ENCODE data around the gene LIPK.
A peak's percentile ranks its signal among the peaks of the same experiment; 100 is the strongest.
"Not testable (repeated sequence)": the region's sequence is repeated elsewhere in the genome, so short reads cannot be mapped to it uniquely, and the experiment has no call there.

The LIPK gene

GRCh38 chr10:88707429-88708155, 1.5 kb downstream of the LIPK start:
- FAIRE-seq (no peak), DNase-seq (ENCODE audit: insufficient read length, low spot score) (no peak)

DNA sequence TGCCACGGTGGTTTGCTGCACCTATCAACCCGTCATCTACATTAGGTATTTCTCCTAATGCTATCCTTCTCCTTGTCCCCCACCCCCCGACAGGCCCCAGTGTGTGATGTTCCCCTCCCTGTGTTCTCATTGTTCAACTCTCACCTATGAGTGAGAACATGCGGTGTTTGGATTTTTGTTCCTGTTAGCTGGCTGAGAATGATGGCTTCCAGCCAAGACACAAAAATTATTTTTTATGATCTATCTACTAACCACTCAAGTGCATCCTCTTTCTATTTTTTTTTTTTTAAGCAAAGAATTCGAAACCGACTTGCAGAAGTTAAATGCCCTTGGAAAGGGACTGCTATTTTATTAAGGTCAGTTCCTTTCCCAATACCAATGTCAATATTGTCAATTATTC, 3.3 kb downstream of the LIPK start:
- not testable (repeated sequence) for FAIRE-seq

More at GRCh38 chr10:88707429-88708155, 1.5 kb downstream of the LIPK start:
- TF ChIP-seq TAF1 (IDR thresholded peaks at IDR 0.05; ENCODE audit: low read depth, low read length): no peak
- TF ChIP-seq SPI1 (IDR thresholded peaks at IDR 0.05; ENCODE audit: low read depth, low read length): no peak
- TF ChIP-seq POLR2AphosphoS5 (IDR thresholded peaks at IDR 0.05; ENCODE audit: low read depth, low read length): no peak
- no peak for TF ChIP-seq POLR2A (IDR thresholded peaks at IDR 0.05; ENCODE audit: low read depth, low read length)
- no peak for TF ChIP-seq PAX5 (IDR thresholded peaks at IDR 0.05; ENCODE audit: insufficient read depth, low read length, severe bottlenecking)
- TF ChIP-seq POU2F2 (IDR thresholded peaks at IDR 0.05; ENCODE audit: low read depth, low read length): no peak

GRCh38 chr10:88715517-88715916, 9.5 kb downstream of the LIPK start:
- TF ChIP-seq SPI1 (IDR thresholded peaks at IDR 0.05; ENCODE audit: low read depth, low read length) (no peak), POU2F2 (IDR thresholded peaks at IDR 0.05; ENCODE audit: low read depth, low read length) (no peak), POLR2AphosphoS5 (IDR thresholded peaks at IDR 0.05; ENCODE audit: low read depth, low read length) (no peak), PAX5 (IDR thresholded peaks at IDR 0.05; ENCODE audit: insufficient read depth, low read length, severe bottlenecking) (no peak), POLR2A (IDR thresholded peaks at IDR 0.05; ENCODE audit: low read depth, low read length) (no peak), TAF1 (IDR thresholded peaks at IDR 0.05; ENCODE audit: low read depth, low read length) (no peak)
- DNase-seq (ENCODE audit: insufficient read length, low spot score): no peak
- FAIRE-seq: no peak

More for the DNA sequence above, 3.3 kb downstream of the LIPK start:
- not testable (repeated sequence) for DNase-seq (ENCODE audit: insufficient read length, low spot score)

DNA sequence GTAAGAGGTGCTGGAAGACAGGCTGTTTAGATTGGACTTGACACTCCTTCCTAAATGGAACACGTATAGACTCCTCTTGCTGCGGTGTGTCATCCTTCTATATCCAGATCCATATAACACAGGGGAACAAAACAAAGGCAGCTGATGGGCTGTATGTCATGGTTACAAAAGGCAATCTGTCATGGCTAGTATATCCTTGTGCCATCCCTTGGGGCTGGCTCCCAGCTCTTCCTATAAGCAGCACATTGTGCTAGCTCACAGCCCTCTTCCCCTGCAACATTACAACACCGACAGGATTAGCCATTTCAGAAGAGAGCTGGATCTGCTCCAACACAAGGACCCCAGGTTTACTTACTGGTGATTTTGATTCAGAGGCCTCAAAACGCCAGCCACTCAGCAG, 15.3 kb downstream of the LIPK start:
- no peak for TF ChIP-seq POU2F2 (IDR thresholded peaks at IDR 0.05; ENCODE audit: low read depth, low read length)
- TF ChIP-seq SPI1 (IDR thresholded peaks at IDR 0.05; ENCODE audit: low read depth, low read length): no peak
- TF ChIP-seq POLR2AphosphoS5 (IDR thresholded peaks at IDR 0.05; ENCODE audit: low read depth, low read length): no peak
- no peak for TF ChIP-seq POLR2A (IDR thresholded peaks at IDR 0.05; ENCODE audit: low read depth, low read length)
- TF ChIP-seq PAX5 (IDR thresholded peaks at IDR 0.05; ENCODE audit: insufficient read depth, low read length, severe bottlenecking): no peak
- no peak for TF ChIP-seq TAF1 (IDR thresholded peaks at IDR 0.05; ENCODE audit: low read depth, low read length)

DNA sequence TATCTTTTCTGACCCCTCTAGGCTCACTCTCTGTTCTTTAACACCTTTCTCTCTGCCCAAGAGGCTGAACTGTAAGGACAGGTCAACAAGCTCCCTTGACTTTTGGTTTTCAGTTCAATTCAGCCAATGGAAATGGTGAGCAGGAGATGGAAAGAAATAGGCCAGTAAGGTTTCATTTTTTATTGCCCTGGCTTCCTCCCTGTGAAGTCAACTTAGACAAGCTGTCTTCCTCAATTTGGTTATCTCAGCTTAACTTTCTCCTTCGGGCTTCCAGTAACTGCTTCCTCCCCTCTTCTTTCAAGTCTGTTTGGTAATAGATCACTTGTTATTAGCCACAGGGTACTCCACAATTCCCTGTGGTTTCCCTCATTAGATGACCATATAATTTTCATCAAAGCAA, 19.7 kb downstream of the LIPK start:
- no peak for TF ChIP-seq SPI1 (IDR thresholded peaks at IDR 0.05; ENCODE audit: low read depth, low read length)
- DNase-seq (ENCODE audit: insufficient read length, low spot score) (no peak), FAIRE-seq (peak; percentile 50)

More for the DNA sequence above, 15.3 kb downstream of the LIPK start:
- DNase-seq (ENCODE audit: insufficient read length, low spot score) (no peak), FAIRE-seq (no peak)

DNA sequence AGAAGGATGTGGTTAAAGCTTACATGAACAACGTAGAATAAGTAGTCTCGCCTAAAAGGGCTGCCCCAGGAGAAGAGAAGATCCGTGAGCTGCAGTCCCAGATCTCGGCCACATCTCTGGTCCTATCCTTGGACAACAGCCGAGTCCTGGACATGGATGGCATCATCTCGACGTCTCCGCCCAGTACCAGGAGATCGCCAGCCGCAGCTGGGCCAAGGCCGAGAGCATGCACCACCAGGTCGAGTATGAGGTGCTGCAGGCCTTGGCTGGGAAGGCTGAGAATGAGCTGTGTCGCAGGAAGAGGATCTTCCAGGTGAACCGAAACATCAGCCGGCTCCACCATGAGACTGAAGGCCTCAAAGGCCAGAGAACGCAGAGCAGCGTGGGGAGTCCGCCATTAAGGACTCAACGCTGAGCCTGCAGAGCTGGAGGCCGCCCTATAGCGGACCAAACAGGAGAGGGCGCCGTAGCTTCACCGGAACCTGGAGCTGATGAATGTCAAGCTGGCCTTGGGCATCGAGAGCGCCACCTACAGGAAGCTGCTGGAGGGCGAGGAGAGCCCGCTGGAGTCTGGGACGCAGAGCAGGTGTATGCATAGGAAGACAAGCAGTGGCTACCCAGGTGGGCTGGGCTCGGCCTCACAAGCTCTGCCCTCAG, 22.2 kb downstream of the LIPK start:
- no peak for TF ChIP-seq SPI1 (IDR thresholded peaks at IDR 0.05; ENCODE audit: low read depth, low read length)
- no peak for FAIRE-seq
- no peak for DNase-seq (ENCODE audit: insufficient read length, low spot score)

- no peak for DNase-seq (ENCODE audit: insufficient read length, low spot score)
- no peak for TF ChIP-seq PAX5 (IDR thresholded peaks at IDR 0.05; ENCODE audit: insufficient read depth, low read length, severe bottlenecking)
- no peak for TF ChIP-seq SPI1 (IDR thresholded peaks at IDR 0.05; ENCODE audit: low read depth, low read length)
- no peak for TF ChIP-seq POU2F2 (IDR thresholded peaks at IDR 0.05; ENCODE audit: low read depth, low read length)
- TF ChIP-seq POLR2AphosphoS5 (IDR thresholded peaks at IDR 0.05; ENCODE audit: low read depth, low read length): no peak
- no peak for TF ChIP-seq POLR2A (IDR thresholded peaks at IDR 0.05; ENCODE audit: low read depth, low read length)
- no peak for TF ChIP-seq TAF1 (IDR thresholded peaks at IDR 0.05; ENCODE audit: low read depth, low read length)
- peak; percentile 55 for FAIRE-seq
Observed at GRCh38 chr10:88730864-88731263, 24.8 kb downstream of the LIPK start.

GRCh38 chr10:88731296-88731695, 25.2 kb downstream of the LIPK start:
- DNase-seq (ENCODE audit: insufficient read length, low spot score) (no peak), FAIRE-seq (no peak)
- TF ChIP-seq POLR2A (IDR thresholded peaks at IDR 0.05; ENCODE audit: low read depth, low read length): no peak
- no peak for TF ChIP-seq POU2F2 (IDR thresholded peaks at IDR 0.05; ENCODE audit: low read depth, low read length)
- TF ChIP-seq POLR2AphosphoS5 (IDR thresholded peaks at IDR 0.05; ENCODE audit: low read depth, low read length): no peak

DNA sequence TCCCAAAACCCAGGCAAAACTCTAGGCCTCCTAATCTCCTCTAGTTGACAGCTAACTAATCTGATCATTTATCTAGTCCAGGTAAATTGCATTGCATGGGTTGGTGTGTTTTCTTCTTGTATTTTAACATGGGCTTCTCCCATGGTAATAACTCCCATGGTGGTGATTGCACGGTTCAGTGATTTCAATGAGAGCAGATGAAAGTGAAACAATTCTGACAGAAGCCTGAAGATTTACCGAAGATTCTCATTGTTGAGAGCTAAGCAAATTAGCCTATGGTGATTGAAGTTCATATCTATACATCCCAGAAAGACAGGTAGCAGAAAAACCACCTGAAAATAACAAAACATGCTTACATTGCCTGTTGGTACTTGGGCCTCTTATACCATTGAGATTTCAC, 27.2 kb downstream of the LIPK start:
- TF ChIP-seq POU2F2 (IDR thresholded peaks at IDR 0.05; ENCODE audit: low read depth, low read length): no peak
- no peak for TF ChIP-seq POLR2A (IDR thresholded peaks at IDR 0.05; ENCODE audit: low read depth, low read length)
- TF ChIP-seq TAF1 (IDR thresholded peaks at IDR 0.05; ENCODE audit: low read depth, low read length): no peak
- no peak for TF ChIP-seq POLR2AphosphoS5 (IDR thresholded peaks at IDR 0.05; ENCODE audit: low read depth, low read length)
- TF ChIP-seq PAX5 (IDR thresholded peaks at IDR 0.05; ENCODE audit: insufficient read depth, low read length, severe bottlenecking): peak; percentile 60
- DNase-seq (ENCODE audit: insufficient read length, low spot score) (no peak), FAIRE-seq (peak; percentile 84)

DNA sequence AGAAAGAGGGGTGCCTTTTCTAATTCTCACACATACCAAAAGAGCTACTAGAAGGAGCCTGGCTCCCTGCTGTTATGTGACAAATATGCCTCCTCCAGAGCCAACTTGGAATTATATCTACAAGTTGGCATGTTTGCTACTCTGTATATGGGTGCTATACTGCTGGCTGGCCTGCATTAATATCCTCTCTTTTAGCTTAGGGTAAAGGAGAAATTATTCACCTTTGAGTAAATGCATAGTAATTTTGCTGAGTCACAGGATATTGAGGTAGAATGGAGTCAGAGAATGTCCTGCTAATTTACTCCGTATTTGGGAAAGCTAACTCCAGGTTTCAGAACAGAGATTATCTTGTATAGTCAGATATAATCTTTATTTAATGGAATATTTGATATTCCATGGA, 29.6 kb downstream of the LIPK start:
- DNase-seq (ENCODE audit: insufficient read length, low spot score) (no peak), FAIRE-seq (no peak)
- TF ChIP-seq PAX5 (IDR thresholded peaks at IDR 0.05; ENCODE audit: insufficient read depth, low read length, severe bottlenecking): no peak

DNA sequence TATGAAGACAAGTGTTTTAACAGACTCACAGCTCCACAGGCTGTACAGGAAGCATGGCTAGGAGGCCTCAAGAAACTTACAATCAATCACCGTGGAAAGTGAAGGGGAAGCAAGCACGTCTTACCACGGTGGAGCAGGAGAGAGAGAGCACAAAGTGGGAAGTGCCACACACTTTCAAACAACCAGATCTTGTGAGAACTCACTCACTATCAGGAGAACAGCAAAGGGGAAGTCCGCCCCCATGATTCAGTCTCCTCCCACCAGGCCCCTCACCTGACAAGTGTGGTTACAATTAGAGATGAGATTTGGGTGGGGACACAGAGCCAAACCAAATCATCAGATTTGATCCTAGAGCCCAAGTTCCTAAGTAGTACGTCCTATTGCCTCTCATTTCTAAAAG, 35.9 kb downstream of the LIPK start:
- DNase-seq (ENCODE audit: insufficient read length, low spot score); FAIRE-seq: not testable (repeated sequence)
